AG04449 (cell line): Measurements from ENCODE around the gene DNAH14.

Experiments
- CTCF ChIA-PET: fragments of 350-600 bp; formaldehyde crosslinking; extraction: SDS; loops from one replicate; lab custom pipeline; 2021; ENCODE audit warnings: antibody characterized with exemption; lab: Yijun Ruan, JAX
- POLR2A ChIA-PET: fragments of 400-600, 350-600 bp; formaldehyde crosslinking; extraction: SDS; loops from one replicate; lab custom pipeline; 2020; ENCODE audit warnings: antibody characterized with exemption, inconsistent platforms; lab: Yijun Ruan, JAX
- DNase-seq: peaks from one replicate; pipeline ENCODE4 v3.0.0-alpha.2; 2010; ENCODE audit warnings: low read depth, low spot score
- H3K4me3 ChIP-seq: 2 replicates; pipeline ENCODE4 v1.5.1; 2011; ENCODE audit warnings: low read depth, mild to moderate bottlenecking, control low read depth, low read length
- CTCF ChIP-seq: IDR thresholded peaks from one replicate; pipeline ENCODE4 v1.5.1; 2011; ENCODE audit warnings: mild to moderate bottlenecking, moderate library complexity, low read length, control low read depth, inconsistent platforms; ENCODE audit not compliant: insufficient read depth; ENCODE audit errors: missing control alignments

DNAH14 gene

GRCh38 chr1:225408249-225408648 is 478.8 kb downstream of the DNAH14 start:
- no peak for TF ChIP-seq CTCF
- DNase-seq, result no peak
- no peak overlapping the region for H3K4me3 ChIP-seq
- POLR2A ChIA-PET, result no interaction called here
- CTCF ChIA-PET, result no interaction called here

- DNase-seq, result no peak
- no peak for TF ChIP-seq CTCF
- CTCF ChIA-PET, result no interaction called here
- POLR2A ChIA-PET, result no interaction called here
- no peak overlapping the region for H3K4me3 ChIP-seq
Observed at GRCh38 chr1:225409051-225409450, 479.6 kb downstream of the DNAH14 start.

- H3K4me3 ChIP-seq, result no peak overlapping the region
- TF ChIP-seq CTCF, result no peak
- no peak for DNase-seq
- CTCF ChIA-PET, result no interaction called here
- POLR2A ChIA-PET, result no interaction called here
Observed at GRCh38 chr1:225410036-225410435, 480.6 kb downstream of the DNAH14 start.

- H3K4me3 ChIP-seq, result no peak overlapping the region
- TF ChIP-seq CTCF, result no peak
- DNase-seq, result no peak
- CTCF ChIA-PET, result no interaction called here
- POLR2A ChIA-PET, result no interaction called here
Observed at GRCh38 chr1:225412321-225412720, 482.8 kb downstream of the DNAH14 start.

- CTCF ChIA-PET, result no interaction called here
- H3K4me3 ChIP-seq, result no peak overlapping the region
- no peak for TF ChIP-seq CTCF
- POLR2A ChIA-PET, result no interaction called here
- no peak for DNase-seq
Observed at GRCh38 chr1:225412803-225413351, 483.4 kb downstream of the DNAH14 start.

- TF ChIP-seq CTCF, result no peak
- no peak for DNase-seq
- ChIA-PET CTCF (no interaction called here), POLR2A (no interaction called here)
- H3K4me3 ChIP-seq, result no peak overlapping the region
Observed at GRCh38 chr1:225413708-225414375, 484.4 kb downstream of the DNAH14 start.
